OCI-M1 (cell line): Measurements from ENCODE around the gene PAFAH1B2.

ENCODE experiments used
- DNase-seq: peaks from one replicate; lab custom pipeline; 2025; lab: John Stamatoyannopoulos, UW

PAFAH1B2 gene

DNA sequence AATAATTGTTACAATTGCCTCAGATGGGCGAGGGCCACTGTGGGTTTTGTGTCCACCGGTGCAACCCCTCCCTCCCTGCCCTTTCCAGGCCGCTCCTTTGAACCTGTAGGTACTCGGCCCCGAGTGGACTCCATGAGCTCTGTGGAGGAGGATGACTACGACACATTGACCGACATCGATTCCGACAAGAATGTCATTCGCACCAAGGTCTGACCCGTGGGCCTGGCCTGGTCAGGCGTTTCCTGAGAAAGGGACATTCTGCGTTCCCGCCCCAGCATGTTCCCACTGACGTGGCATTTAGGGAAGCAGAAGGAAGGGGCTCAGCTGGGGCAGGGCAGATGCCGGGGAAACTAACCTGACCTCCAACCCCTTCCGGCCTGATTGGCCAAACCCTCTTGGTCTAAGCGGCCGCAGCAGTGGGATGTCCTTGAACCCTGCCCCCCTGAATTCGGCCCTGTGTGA lies 44.6 kb downstream of the PAFAH1B2 start:
- DNase-seq: no peak

DNA sequence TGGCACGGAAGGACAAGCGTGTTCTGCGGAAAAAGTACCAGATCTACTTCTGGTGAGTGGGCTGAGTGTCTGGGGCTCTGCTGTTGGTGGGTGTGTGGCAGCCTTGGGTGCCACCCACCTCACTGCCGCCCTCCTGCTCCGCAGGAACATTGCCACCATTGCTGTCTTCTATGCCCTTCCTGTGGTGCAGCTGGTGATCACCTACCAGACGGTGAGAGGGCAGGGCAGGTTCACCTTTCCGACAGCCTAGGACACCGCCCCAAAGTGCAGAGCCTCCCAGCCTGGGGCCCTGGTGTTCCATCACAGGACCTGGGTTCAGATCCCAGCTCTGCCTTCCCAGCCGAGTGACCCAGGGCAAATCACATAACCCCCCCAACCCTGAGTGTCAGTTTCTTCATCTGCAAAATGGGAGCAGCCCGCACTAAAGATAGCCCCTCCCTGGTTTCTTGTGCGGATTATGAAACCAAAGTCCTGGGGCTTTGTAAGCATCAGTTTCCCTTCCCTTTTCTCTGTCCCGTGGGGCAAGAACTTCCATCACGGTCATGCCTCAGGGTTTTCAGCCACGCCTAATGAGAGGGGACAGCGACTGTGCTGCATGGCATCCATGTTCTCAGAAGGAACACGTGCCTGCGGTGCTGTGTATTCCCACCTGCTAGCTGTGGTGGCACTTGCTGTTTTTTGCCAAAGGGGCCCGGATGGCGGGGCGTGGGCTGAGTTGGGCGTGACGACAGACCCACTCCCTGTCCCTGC lies 45.3 kb downstream of the PAFAH1B2 start:
- no peak for DNase-seq

DNA sequence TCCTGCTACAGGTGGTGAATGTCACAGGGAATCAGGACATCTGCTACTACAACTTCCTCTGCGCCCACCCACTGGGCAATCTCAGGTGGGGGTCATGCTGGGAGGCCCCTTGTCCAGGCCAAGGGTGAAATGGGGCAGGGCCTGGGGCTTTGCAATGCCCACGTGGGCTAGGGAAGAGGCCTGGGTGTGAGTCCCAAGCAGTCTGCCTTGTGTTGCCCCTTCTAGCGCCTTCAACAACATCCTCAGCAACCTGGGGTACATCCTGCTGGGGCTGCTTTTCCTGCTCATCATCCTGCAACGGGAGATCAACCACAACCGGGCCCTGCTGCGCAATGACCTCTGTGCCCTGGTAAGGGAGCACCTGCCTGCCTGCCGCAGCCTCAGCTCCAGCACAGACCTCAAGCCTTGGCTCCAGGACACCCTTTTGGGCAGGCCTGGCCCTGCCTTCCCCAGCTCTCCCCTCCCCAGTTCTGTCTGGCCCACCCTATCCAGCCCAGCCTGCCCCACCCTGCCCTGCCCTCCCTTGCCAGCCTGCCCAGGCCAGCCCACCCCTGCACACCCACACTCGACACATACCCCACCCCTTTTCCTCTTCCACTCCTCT lies 46.0 kb downstream of the PAFAH1B2 start:
- no peak for DNase-seq

DNA sequence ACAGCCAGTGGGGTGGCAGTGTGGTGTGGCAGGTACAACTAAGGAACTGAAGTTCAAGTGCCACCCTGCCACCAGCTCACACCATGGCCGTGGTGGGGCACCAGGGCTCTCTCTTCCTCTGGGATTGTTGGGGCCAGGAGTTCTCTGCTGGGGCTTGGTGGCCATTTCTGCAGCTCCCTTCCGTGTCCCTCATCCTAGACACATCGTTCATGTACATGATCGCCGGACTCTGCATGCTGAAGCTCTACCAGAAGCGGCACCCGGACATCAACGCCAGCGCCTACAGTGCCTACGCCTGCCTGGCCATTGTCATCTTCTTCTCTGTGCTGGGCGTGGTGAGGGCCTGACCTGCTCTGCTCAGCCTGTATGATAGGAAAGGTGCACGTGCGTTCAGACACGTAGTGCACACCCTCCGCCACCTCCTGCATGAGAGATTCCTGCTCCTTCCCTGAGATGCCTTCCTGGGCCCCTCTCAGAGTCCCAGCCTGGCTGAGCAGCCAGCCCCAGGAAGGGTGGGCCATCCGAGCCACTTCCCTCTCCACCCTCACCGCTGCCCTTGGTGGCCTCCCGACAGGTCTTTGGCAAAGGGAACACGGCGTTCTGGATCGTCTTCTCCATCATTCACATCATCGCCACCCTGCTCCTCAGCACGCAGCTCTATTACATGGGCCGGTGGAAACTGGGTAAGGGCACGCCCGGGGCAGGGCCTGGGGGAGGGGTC lies 47.8 kb downstream of the PAFAH1B2 start:
- DNase-seq: no peak

DNA sequence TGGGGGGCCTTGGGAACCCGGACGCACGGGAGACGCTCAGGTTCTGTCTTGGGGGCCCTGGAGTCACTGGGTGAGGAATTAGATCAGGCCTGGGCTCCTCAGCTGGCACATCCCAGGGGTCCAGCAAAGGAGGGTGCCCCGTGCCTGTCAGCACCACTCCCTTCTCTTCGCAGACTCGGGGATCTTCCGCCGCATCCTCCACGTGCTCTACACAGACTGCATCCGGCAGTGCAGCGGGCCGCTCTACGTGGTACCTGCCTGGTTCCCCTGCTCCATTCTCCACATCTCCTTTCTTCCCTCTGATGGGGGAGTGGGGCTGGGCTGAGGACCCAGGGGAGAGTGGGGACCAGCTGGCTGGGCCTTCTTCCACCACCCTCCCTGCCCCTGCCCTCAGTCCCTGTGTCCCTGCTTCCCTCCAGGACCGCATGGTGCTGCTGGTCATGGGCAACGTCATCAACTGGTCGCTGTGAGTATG lies 48.4 kb downstream of the PAFAH1B2 start:
- no peak for DNase-seq

DNA sequence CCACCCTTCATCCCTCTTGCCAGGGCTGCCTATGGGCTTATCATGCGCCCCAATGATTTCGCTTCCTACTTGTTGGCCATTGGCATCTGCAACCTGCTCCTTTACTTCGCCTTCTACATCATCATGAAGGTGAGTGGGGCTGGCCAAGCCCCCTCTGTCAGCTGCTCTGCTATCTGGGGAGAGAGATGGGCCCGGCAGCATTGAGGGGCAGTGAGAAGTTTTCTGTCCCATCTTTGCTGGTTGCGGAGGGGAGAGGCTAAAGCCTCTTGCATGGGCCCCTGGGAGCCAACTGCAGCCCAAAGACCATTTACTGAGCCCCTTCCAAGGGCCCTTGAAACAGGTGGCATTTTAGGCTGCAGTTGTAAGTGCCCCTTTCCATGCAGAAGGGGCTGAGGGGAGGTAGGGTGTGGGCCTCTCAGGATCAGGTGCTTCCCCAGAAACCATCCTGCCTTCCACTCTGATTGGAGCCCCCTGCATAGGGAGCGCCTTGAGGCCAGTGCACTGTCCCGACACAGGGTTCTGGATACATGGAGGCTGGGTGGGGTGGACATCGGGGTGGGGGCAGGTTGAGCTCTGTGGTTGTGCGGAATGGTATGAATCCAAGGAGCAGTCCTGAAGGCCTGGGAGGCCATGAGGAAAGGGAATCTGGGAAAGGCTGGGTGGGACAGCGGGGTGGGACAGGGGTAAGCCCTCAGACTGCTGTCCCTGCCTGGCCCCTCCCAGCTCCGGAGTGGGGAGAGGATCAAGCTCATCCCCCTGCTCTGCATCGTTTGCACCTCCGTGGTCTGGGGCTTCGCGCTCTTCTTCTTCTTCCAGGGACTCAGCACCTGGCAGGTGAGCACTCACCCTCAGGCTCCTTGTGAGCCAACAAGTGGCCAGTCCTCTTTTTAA lies 49.3 kb downstream of the PAFAH1B2 start:
- DNase-seq: no peak

DNA sequence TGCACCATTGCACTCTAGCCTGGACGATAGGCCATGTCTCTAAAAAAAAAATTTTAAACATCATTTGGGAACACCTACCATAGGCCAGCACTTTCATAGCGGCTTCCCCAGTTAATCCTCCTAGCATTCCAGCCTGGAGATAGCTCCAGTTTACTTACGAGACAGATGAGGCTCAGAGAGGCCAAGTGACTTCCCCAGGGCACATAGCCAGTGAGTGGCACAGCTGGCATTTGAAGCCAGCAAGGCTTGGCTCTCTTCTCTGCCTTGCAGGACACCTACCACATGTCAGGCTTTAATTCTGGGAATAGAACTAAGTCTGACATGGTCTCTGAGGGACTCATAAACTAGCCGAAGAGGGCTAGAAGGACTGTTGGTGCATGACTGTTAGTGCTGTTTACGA lies 50.2 kb downstream of the PAFAH1B2 start:
- DNase-seq: no peak

DNA sequence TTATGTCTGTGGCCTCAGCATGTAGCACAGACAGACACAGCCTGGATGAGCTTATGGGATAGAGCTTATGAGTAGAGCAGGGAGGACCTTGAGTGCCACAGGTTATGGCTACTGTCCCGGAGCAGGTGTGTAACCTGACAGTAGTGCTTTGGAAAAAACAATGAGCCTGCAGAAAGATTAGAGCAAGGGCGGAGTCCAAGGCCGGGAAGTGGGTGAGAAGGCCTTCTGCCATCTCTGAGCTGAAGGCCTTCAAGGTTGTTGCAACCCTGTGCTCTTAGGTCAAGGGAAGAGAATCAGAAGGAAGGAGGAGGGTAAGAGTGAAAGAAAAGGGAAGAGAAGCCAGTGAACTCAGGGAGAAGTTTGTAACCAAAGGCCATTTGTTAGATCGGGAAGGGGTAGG lies 51.2 kb downstream of the PAFAH1B2 start:
- DNase-seq: no peak

DNA sequence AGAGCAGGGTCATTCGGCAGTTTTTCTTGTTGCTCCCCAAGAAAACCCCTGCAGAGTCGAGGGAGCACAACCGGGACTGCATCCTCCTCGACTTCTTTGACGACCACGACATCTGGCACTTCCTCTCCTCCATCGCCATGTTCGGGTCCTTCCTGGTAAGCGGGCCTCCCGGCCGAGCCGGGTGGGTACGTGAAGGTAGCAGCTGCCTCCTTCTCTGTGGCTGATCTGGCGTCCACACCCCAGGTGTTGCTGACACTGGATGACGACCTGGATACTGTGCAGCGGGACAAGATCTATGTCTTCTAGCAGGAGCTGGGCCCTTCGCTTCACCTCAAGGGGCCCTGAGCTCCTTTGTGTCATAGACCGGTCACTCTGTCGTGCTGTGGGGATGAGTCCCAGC lies 51.7 kb downstream of the PAFAH1B2 start:
- DNase-seq: no peak

DNA sequence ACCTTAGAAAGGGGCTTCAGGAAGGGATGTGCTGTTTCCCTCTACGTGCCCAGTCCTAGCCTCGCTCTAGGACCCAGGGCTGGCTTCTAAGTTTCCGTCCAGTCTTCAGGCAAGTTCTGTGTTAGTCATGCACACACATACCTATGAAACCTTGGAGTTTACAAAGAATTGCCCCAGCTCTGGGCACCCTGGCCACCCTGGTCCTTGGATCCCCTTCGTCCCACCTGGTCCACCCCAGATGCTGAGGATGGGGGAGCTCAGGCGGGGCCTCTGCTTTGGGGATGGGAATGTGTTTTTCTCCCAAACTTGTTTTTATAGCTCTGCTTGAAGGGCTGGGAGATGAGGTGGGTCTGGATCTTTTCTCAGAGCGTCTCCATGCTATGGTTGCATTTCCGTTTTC lies 52.9 kb downstream of the PAFAH1B2 start:
- no peak for DNase-seq

DNA sequence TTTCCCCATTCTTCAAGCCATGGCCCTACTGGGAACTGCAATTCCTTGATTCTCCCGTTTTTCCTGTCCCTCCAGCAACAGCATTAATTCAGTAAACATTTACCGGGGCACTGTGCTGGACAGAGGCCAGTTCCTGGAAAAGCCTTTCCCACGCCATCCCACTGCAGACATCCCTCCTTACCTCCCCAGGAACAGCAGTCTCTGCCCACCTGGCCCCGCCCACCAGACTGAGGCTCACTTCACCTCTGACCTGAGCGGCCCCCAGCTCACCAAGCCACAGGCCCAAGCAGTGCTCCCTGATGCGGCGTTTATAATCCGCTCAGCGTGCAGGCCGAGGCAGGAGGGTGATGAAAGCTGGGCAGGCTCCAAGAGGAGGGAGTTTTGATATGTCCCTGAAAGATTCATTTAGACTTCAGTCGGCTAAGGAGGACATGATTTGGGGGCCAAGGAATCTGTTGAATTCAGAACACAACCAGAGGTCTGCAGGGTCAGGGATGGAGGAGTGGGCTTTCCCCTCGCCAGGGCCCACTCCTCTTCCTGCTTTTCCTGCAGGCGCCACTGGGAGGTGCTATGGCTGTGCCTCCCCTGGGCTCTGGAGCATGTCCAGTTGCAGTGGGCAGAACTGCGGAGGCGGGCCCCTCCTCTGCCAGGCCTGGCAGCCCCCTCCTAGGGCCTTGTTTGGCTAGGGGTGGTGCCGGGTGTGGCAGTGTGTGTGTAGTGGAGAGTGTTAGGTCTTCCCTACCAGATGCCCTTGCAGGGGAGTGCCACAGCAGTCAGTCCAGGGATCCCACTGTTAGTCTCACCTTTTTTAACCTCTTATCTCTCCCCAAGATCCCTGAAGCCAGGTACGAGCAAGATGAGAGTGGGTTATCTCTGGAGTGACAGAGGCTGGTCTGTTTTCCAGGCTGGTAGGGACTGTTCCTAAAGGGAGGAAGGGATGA lies 53.7 kb downstream of the PAFAH1B2 start:
- peak; percentile 44 for DNase-seq

DNA sequence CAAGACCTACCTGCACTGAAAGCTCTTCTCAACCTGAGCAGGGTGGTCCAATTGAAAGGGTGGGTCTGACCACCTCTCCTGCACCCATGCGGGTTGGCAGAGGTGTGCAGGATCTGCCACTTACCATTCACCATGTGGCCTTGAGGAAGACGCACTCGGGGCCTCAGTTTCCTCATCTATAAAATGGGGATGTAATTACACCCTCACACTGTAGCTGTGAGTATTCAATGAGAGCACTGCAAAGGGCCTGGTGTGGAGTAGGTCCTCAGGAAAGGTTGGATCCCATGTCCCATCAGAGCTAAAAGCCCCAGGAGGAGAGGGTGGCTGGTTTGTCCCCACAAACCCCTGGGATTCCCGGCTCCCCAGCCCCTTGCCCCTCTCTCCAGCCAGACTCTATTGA lies 54.5 kb downstream of the PAFAH1B2 start:
- DNase-seq: no peak

DNA sequence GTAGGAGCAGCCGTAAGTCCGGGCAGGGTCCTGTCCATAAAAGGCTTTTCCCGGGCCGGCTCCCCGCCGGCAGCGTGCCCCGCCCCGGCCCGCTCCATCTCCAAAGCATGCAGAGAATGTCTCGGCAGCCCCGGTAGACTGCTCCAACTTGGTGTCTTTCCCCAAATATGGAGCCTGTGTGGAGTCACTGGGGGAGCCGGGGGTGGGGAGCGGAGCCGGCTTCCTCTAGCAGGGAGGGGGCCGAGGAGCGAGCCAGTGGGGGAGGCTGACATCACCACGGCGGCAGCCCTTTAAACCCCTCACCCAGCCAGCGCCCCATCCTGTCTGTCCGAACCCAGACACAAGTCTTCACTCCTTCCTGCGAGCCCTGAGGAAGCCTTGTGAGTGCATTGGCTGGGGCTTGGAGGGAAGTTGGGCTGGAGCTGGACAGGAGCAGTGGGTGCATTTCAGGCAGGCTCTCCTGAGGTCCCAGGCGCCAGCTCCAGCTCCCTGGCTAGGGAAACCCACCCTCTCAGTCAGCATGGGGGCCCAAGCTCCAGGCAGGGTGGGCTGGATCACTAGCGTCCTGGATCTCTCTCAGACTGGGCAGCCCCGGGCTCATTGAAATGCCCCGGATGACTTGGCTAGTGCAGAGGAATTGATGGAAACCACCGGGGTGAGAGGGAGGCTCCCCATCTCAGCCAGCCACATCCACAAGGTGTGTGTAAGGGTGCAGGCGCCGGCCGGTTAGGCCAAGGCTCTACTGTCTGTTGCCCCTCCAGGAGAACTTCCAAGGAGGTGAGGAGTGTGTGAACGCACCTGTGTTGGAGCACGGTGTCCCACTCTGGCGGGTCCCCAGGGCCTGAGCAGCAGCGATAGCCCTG lies 55.2 kb downstream of the PAFAH1B2 start, which contains the start of gene TAGLN:
TSS of gene TAGLN (plus strand) at position 318 of the 863 bp plus-strand sequence. CDS start 3,644 bp downstream, outside the sequence.
- DNase-seq: no peak

DNA sequence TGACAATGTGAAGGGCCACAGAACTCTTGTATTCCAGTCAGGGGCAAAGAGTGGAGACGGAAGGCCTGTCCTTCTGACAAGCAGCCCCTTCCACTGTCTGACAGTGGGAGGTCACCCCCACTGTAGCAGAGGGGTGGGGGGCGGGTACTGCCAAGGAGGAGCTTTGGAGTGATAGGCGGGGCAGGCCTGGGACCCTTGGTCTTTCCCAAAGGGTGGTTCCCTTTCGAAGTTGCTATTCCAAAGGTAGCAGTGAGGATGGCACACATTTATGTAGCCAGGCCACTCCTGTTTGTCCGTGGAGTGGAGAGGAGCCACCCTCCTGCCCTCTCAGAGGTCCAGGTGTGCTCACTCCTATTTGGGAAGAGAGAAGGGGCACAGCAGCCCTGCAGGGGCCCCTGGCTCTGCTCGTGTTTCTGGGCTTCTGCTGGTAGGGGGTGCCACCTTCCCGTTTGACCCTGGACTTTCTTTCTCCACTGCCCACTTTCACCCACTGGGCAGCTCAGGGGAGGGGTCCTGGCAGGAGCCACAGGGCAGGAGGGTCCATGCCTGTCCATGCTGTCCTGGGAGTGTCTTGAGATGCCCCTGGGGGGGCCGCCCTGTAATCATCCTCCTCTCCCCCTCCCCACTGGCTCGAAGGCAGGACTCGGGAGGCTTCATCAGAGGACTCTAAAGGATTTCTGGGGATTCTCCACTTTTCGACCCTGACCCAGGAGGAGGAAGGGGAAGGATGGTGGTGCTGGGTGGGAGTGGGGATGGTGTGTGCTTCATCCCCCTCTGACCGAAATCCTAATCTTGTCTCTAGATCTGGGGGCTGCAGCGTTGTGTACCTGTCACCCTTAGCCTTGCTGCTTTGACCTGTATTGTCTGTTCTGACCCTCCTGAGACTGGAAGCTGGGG lies 56.1 kb downstream of the PAFAH1B2 start:
- DNase-seq: no peak

DNA sequence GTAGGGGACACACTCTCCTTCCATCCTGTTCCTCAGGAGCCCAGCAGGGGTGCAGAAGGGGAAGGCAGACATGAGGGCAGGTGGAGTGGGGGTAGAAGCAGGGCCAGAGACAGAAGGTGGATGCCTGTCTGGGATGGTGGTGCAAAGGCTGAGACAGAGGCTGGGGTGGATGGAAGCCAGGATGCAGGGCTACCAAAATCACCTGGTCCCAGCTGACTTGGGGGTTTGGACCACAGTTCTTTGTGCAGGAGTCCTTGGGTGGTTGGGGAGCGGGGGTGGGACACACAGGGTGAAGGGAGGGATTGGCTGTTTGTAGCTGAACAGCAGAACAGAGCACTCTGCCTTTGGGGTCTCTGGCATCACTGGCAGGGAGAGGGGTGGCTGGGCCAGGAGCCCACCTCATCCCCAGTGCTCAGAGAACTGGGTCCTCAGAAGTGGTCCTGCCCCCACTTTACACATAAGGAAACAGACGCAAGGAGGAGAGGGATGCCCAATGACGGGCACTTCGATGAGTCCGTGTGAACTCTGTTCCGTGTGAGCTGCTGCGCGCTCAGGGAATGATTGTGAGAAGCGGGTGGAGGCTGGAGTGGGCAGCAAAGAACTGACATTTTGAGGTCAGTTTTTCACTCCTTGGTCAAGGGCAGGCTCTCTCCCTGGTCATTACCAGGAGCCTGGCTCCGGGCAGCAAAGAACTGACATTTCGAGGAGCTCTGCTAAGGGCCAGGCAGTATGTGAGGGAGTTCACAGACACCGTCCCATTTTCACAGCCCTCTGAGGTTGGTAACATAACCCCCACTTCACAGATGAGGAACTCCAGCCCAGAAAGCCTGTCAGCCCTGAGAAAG lies 56.9 kb downstream of the PAFAH1B2 start:
- no peak for DNase-seq

DNA sequence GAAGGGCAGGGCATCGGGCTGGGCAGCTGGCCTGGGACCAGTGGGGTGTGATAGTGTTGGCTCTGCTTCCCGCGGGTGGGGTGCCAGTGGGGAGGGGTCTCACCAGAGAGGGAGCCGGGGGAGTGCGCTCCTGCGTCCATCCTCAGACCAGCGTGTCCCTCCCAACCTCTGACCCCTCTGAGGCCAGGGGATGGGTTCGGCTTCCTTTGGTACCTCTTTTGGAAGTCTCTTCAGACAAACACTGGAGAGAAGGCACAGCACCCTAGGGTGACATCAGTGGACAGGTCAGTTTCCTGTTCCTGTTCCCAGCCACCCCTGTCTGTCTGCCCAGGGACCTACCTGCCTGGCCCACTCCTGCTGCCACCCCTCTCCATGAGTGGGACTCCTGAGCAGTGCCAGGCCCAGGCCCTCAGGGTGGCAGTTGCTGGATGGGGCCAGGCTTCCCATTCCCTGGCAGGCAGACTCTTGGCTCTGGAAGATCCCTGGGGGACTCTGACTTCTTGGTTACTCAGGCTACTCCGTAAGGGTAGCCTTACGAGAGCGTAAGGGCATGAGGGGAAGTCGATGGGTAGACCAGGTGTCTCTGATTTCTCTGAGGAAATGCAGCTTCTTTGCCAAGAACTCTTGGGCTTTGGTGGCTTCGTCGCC lies 57.7 kb downstream of the PAFAH1B2 start:
- DNase-seq: no peak

DNA sequence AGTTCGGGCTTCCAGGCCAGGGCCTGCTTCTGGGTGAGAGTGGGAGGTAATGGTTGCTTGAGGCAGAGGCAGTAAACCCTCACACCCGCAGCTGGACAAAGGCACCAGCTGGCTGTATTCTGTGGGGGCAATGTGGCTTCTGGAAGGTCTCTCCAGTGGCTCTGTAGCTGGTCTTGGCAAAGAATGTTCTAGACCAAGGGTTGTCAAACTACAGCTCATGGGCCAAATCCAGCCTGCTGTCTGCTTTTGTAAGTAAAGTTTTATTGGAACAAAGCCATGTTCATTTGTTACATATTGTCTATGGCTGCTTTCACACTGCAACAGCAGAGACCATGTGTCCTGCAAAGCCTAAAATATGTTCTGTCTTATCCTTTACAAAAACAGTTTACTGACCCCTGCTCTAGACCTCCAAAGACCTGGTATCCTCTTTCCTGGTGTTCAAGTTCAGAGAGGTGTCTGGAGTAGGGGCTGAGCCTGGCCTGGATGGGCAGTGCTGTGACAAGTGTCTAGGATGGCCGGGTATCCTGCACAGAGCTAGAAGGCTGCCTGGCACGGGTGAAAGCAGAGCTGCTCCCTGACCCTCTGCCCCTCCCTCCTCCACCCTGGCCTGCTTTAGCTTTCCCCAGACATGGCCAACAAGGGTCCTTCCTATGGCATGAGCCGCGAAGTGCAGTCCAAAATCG lies 58.4 kb downstream of the PAFAH1B2 start:
- no peak for DNase-seq
